NCI-H146 treated with DMSO at 0.1 percent for 48 hours (cell line): Measurements from ENCODE around the gene SLC18A2.
A peak's percentile ranks its signal among the peaks of the same experiment; 100 is the strongest.
"Not testable (repeated sequence)": the region's sequence is repeated elsewhere in the genome, so short reads cannot be mapped to it uniquely, and the experiment has no call there.

Experiments
- DNase-seq: peaks from one replicate; lab custom pipeline; 2025; ENCODE audit not compliant: unreplicated experiment; lab: John Stamatoyannopoulos, UW

The SLC18A2 gene

GRCh38 chr10:117240621-117241529 is at the start of gene SLC18A2:
Gene SLC18A2 (plus strand): TSS chr10:117241114. CDS start chr10:117241694, 580 bp downstream.
- peak; percentile 20 for DNase-seq

GRCh38 chr10:117197189-117197588 is 43.7 kb upstream of the SLC18A2 start, which contains the start of gene KCNK18:
Gene KCNK18 (plus strand): TSS chr10:117197489. CDS start chr10:117197489, 0 bp downstream.
- DNase-seq, result no peak

GRCh38 chr10:117198088-117198487 is 42.8 kb upstream of the SLC18A2 start:
- DNase-seq, result no peak

GRCh38 chr10:117201826-117202225 is 39.1 kb upstream of the SLC18A2 start:
- DNase-seq, result no peak

GRCh38 chr10:117204316-117204715 is 36.6 kb upstream of the SLC18A2 start:
- DNase-seq, result no peak

GRCh38 chr10:117212176-117212575 is 28.7 kb upstream of the SLC18A2 start:
- DNase-seq, result no peak

GRCh38 chr10:117214401-117214800 is 26.5 kb upstream of the SLC18A2 start:
- no peak for DNase-seq

- DNase-seq, result no peak
Measured at GRCh38 chr10:117215079-117215478, 25.8 kb upstream of the SLC18A2 start.

- no peak for DNase-seq
Measured at GRCh38 chr10:117216028-117216427, 24.9 kb upstream of the SLC18A2 start.

GRCh38 chr10:117216611-117217195 is 24.2 kb upstream of the SLC18A2 start:
- peak; percentile 39 for DNase-seq

GRCh38 chr10:117217196-117217761 is 23.6 kb upstream of the SLC18A2 start:
- DNase-seq, result peak; percentile 25

GRCh38 chr10:117218654-117219053 is 22.3 kb upstream of the SLC18A2 start:
- no peak for DNase-seq

- DNase-seq, result peak; percentile 82
Measured at GRCh38 chr10:117221156-117221711, 19.7 kb upstream of the SLC18A2 start.

- DNase-seq, result no peak
Measured at GRCh38 chr10:117222552-117222951, 18.4 kb upstream of the SLC18A2 start.

- no peak for DNase-seq
Measured at GRCh38 chr10:117222976-117223692, 17.8 kb upstream of the SLC18A2 start.

- no peak for DNase-seq
Measured at GRCh38 chr10:117223693-117224430, 17.1 kb upstream of the SLC18A2 start.

- no peak for DNase-seq
Measured at GRCh38 chr10:117224881-117225280, 16.0 kb upstream of the SLC18A2 start.

- DNase-seq, result peak; percentile 74
Measured at GRCh38 chr10:117226813-117227451, 14.0 kb upstream of the SLC18A2 start.

GRCh38 chr10:117228210-117228609 is 12.7 kb upstream of the SLC18A2 start:
- DNase-seq, result no peak

- DNase-seq, result not testable (repeated sequence)
Measured at GRCh38 chr10:117230107-117230506, 10.8 kb upstream of the SLC18A2 start.
